Left renal pelvis (tissue), 4 donors: ENCODE results near the gene FAHD1. TPM values are rescaled to one million over a fixed set of nuclear protein-coding genes. Genes with fewer than 3 reads are reported as not detected.

Experiments
- DNase-seq, 4 donors: peaks; one replicate each; pipeline ENCODE4 v3.0.0-alpha.2; 2013; ENCODE audit warnings: low read depth in 4 of 4, low spot score in 3 of 4
- polyA plus RNA-seq, 4 donors: library from polyadenylated mRNA; unstranded; fragments of 120-200 nt; gene quantifications; one replicate each; pipeline ENCODE4 v1.2.1, GENCODE V29; 2013; ENCODE audit not compliant: insufficient read length in 4 of 4

Gene FAHD1
- polyA plus RNA-seq, 4 donors: 22.5 to 46.7 (median 34.7) TPM

- DNase-seq: no peak
Observed at GRCh38 chr16:1878256-1878655, 51.2 kb downstream of the FAHD1 start.

Other genes with a start within 250 kb of the FAHD1 start
- gene IFT140, start 215.1 kb upstream of the FAHD1 start, polyA plus RNA-seq: 10 to 100 TPM; 27.2 to 50.1 (median 37.1) TPM
- gene CRAMP1, start 214.8 kb upstream of the FAHD1 start, polyA plus RNA-seq: 10 to 100 TPM; 15.1 to 27.5 (median 18.6) TPM
- gene JPT2, start 148.9 kb upstream of the FAHD1 start, polyA plus RNA-seq: 10 to 100 TPM; 49.3 to 88.7 (median 87.9) TPM
- gene MAPK8IP3, start 121.0 kb upstream of the FAHD1 start, polyA plus RNA-seq: 10 to 100 TPM; 35.3 to 79.2 (median 54.1) TPM
- 10 to 100 TPM; 18.7 to 46.6 (median 22.9) TPM for gene NME3, start 55.7 kb upstream of the FAHD1 start, polyA plus RNA-seq
- 10 to 100 TPM in 1 of 4 donors, 1 to 10 TPM in 3; 5.7 to 16.1 (median 8.0) TPM for gene EME2, start 54.4 kb upstream of the FAHD1 start, polyA plus RNA-seq
- 10 to 100 TPM; 37.1 to 89.4 (median 57.9) TPM for gene MRPS34, start 54.1 kb upstream of the FAHD1 start, polyA plus RNA-seq
- 10 to 100 TPM; 31.4 to 53.3 (median 35.4) TPM for gene SPSB3, start 44.6 kb upstream of the FAHD1 start, polyA plus RNA-seq
- 10 to 100 TPM; 32.7 to 58.6 (median 34.8) TPM for gene NUBP2, start 44.2 kb upstream of the FAHD1 start, polyA plus RNA-seq
- 1 to 10 TPM in 3 of 4 donors, under 1 TPM in 1; 0.15 to 3.6 (median 1.6) TPM for gene IGFALS, start 33.5 kb upstream of the FAHD1 start, polyA plus RNA-seq
- gene HAGH, start 381 bp upstream of the FAHD1 start, polyA plus RNA-seq: 10 to 100 TPM; 29.7 to 51.8 (median 31.9) TPM
- 1 to 10 TPM in 2 of 4 donors, under 1 TPM in 2; 0.25 to 3.1 (median 1.00) TPM for gene MEIOB, start 45.0 kb downstream of the FAHD1 start, polyA plus RNA-seq
- gene HS3ST6, start 91.2 kb downstream of the FAHD1 start, polyA plus RNA-seq: under 1 TPM in 3 of 4 donors, not detected in 1; 0.27 to 0.63 (median 0.42) TPM
- gene MSRB1, start 116.0 kb downstream of the FAHD1 start, polyA plus RNA-seq: 10 to 100 TPM; 12.7 to 78.7 (median 58.5) TPM
- under 1 TPM; 0.09 to 0.34 (median 0.13) TPM for gene RPL3L, start 127.5 kb downstream of the FAHD1 start, polyA plus RNA-seq
- gene NDUFB10, start 132.3 kb downstream of the FAHD1 start, polyA plus RNA-seq: 100 to 1,000 TPM in 3 of 4 donors, 10 to 100 TPM in 1; 86.4 to 134 (median 128) TPM
- gene RPS2, start 137.6 kb downstream of the FAHD1 start, polyA plus RNA-seq: 1,000 to 10,000 TPM; 1,831 to 2,075 (median 1,960) TPM
- not detected for gene RNF151, start 139.7 kb downstream of the FAHD1 start, polyA plus RNA-seq
- 10 to 100 TPM; 25.1 to 46.9 (median 29.1) TPM for gene TBL3, start 144.8 kb downstream of the FAHD1 start, polyA plus RNA-seq
- gene NOXO1, start 154.3 kb downstream of the FAHD1 start, polyA plus RNA-seq: 1 to 10 TPM in 1 of 4 donors, under 1 TPM in 3; 0.45 to 3.0 (median 0.78) TPM
- 10 to 100 TPM; 17.3 to 29.2 (median 23.9) TPM for gene GFER, start 157.0 kb downstream of the FAHD1 start, polyA plus RNA-seq
- gene SYNGR3, start 162.8 kb downstream of the FAHD1 start, polyA plus RNA-seq: 1 to 10 TPM; 1.7 to 3.1 (median 1.9) TPM
- 10 to 100 TPM; 16.9 to 28.3 (median 18.9) TPM for gene ZNF598, start 182.6 kb downstream of the FAHD1 start, polyA plus RNA-seq
- 10 to 100 TPM in 1 of 4 donors, 1 to 10 TPM in 3; 4.2 to 12.3 (median 7.3) TPM for gene NPW, start 192.6 kb downstream of the FAHD1 start, polyA plus RNA-seq
- gene NHERF2, start 199.7 kb downstream of the FAHD1 start, polyA plus RNA-seq: 100 to 1,000 TPM; 102 to 161 (median 104) TPM
- gene NTHL1, start 220.6 kb downstream of the FAHD1 start, polyA plus RNA-seq: 10 to 100 TPM; 15.8 to 27.1 (median 17.5) TPM
- 100 to 1,000 TPM; 121 to 183 (median 146) TPM for gene TSC2, start 220.8 kb downstream of the FAHD1 start, polyA plus RNA-seq